ENCODE results near the gene TRAF3IP1. TPM values are rescaled to one million over a fixed set of nuclear protein-coding genes. Genes with fewer than 3 reads are reported as not detected.

The TRAF3IP1 gene
- total and polyA plus RNA-seq, 2 of the 13 experiments (the other 11 are each of a cell fraction or from before 2014, with no cell fraction given): 4.1 to 12.9 TPM

DNA sequence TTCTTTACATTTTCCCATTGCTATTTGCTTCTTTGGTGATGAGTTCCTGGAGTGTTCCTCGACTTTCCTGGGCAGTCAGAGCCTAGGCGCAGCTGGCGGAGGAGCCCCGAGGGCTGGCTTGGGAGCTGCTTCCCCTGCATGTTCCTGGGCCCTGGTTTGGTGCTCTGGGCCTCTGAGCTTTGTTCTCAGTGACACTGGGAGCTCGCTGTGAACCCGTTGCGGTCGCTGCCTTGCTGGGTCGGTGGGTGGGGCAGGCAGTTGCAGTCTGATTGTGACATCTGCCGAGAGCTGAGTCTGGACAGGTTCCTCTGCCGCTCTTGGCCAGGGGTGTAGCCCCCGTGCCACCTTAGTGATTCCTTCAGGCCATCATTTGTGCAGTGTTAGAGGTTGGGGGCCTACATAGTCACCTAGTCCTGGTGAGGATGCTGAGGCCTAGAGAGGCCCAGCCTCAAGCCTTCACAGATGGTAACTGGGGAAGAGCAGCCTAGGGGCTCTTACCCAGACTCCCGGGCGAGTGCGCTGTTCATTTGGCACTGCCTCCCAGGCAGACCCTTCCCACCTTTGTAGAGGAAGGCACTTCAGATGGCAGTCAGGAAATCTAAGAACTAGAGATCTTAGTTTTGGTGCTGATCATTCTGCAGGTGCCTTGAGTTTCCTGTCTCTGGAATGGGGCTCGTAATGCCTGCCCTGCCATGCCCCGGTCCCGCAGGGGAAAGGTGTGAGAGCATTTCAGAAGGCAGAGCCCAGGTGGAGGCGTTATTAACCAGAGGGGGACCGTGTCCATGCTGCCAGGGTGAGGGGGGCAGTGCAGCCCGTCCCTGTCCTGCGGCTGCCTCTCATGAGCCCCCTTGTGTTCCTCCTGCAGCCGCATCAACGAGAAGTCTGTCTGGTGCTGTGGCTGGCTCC lies 114.8 kb downstream of the TRAF3IP1 start (continued):
- TF ChIP-seq ZNF772 (CRISPR knock-in tag; IDR thresholded peaks at IDR 0.05) (peak; percentile 68), ZNF574 (CRISPR knock-in tag; IDR thresholded peaks at IDR 0.05) (peak; percentile 56; the same call in 1 of the 2 replicates), HCFC1 (IDR thresholded peaks at IDR 0.05; ENCODE audit: low read depth, low read length) (no peak), ZNF709 (CRISPR knock-in tag; IDR thresholded peaks at IDR 0.05) (no peak), ZNF432 (CRISPR knock-in tag; IDR thresholded peaks at IDR 0.05; ENCODE audit: borderline replicate concordance) (no peak), GTF3A (CRISPR knock-in tag; conservative IDR thresholded peaks at IDR 0.05) (no peak), NAIF1 (CRISPR knock-in tag; IDR thresholded peaks at IDR 0.05; ENCODE audit: borderline replicate concordance) (no peak), CBFB (CRISPR knock-in tag; IDR thresholded peaks at IDR 0.05) (no peak), ZBTB7B (CRISPR knock-in tag; IDR thresholded peaks at IDR 0.05) (0 out of 2 replicates have a peak, but pooled peaks have one; percentile 34), ZMYM4 (CRISPR knock-in tag; IDR thresholded peaks at IDR 0.05) (0 out of 2 replicates have a peak, but pooled peaks have one; percentile 27), ZNF296 (CRISPR knock-in tag; conservative IDR thresholded peaks at IDR 0.05) (no peak), ZNF580 (CRISPR knock-in tag; IDR thresholded peaks at IDR 0.05; ENCODE audit: borderline replicate concordance, low read depth) (no peak), CTCF (CRISPR knock-in tag; IDR thresholded peaks at IDR 0.05) (peak; percentile 48; the same call in 1 of the 2 replicates), ZNF766 (CRISPR knock-in tag; IDR thresholded peaks at IDR 0.05; ENCODE audit: borderline replicate concordance) (no peak), EEA1 (CRISPR knock-in tag; IDR thresholded peaks at IDR 0.05; ENCODE audit: borderline replicate concordance) (no peak), ZNF10 (CRISPR knock-in tag; IDR thresholded peaks at IDR 0.05; ENCODE audit: borderline replicate concordance, low read depth) (no peak), IRF1 (CRISPR knock-in tag; IDR thresholded peaks at IDR 0.05; ENCODE audit: low read depth) (no peak)
- TF ChIP-seq, protein P1, sequence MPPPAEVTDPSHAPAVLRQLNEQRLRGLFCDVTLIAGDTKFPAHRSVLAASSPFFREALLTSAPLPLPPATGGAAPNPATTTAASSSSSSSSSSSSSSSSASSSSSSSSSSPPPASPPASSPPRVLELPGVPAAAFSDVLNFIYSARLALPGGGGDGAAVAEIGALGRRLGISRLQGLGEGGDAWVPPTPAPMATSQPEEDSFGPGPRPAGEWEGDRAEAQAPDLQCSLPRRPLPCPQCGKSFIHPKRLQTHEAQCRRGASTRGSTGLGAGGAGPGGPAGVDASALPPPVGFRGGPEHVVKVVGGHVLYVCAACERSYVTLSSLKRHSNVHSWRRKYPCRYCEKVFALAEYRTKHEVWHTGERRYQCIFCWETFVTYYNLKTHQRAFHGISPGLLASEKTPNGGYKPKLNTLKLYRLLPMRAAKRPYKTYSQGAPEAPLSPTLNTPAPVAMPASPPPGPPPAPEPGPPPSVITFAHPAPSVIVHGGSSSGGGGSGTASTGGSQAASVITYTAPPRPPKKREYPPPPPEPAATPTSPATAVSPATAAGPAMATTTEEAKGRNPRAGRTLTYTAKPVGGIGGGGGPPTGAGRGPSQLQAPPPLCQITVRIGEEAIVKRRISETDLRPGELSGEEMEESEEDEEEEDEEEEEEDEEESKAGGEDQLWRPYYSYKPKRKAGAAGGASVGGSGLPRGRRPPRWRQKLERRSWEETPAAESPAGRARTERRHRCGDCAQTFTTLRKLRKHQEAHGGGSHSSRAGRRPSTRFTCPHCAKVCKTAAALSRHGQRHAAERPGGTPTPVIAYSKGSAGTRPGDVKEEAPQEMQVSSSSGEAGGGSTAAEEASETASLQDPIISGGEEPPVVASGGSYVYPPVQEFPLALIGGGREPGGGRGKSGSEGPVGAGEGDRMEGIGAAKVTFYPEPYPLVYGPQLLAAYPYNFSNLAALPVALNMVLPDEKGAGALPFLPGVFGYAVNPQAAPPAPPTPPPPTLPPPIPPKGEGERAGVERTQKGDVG (CRISPR knock-in tag; IDR thresholded peaks at IDR 0.05; ENCODE audit: borderline replicate concordance): no peak
